Liver (tissue), 9 donors: Measurements from ENCODE around the gene NXN. TPM values are rescaled to one million over a fixed set of nuclear protein-coding genes. Genes with fewer than 3 reads are reported as not detected.
A peak's percentile ranks its signal among the peaks of the same experiment; 100 is the strongest.

Source experiments
- DNase-seq: peaks from one replicate; pipeline ENCODE4 v3.0.0-alpha.2; 2017; ENCODE audit warnings: low spot score
- H3K27ac ChIP-seq, 2 donors: one replicate each; pipeline ENCODE4 v1.7.0; 2013; ENCODE audit warnings: inconsistent platforms in 2 of 2, low read length in 2 of 2, control low read depth in 1 of 2, low read depth in 1 of 2, mild to moderate bottlenecking in 1 of 2
- H3K27me3 ChIP-seq, 4 donors: one replicate each; pipeline versions ENCODE4 v1.6.1 to v1.7.0; 2013; ENCODE audit warnings: low read length in 3 of 4, inconsistent platforms in 1 of 4, mild to moderate bottlenecking in 1 of 4, moderate library complexity in 1 of 4; ENCODE audit not compliant: control insufficient read depth in 4 of 4, insufficient read depth in 4 of 4
- H3K36me3 ChIP-seq, 4 donors: one replicate each; pipeline versions ENCODE4 v1.6.1 to v1.7.0; 2013; ENCODE audit warnings: low read length in 3 of 4, mild to moderate bottlenecking in 3 of 4, low read depth in 1 of 4, moderate library complexity in 1 of 4; ENCODE audit not compliant: control insufficient read depth in 4 of 4, insufficient read depth in 3 of 4
- H3K4me1 ChIP-seq, 4 donors: one replicate each; pipeline versions ENCODE4 v1.6.1 to v1.7.0; 2013; ENCODE audit warnings: low read length in 3 of 4, mild to moderate bottlenecking in 3 of 4, moderate library complexity in 1 of 4; ENCODE audit not compliant: control insufficient read depth in 4 of 4, insufficient read depth in 4 of 4
- H3K4me3 ChIP-seq, 3 donors: one replicate each; pipeline versions ENCODE4 v1.6.1 to v1.7.0; 2013; ENCODE audit warnings: low read length in 3 of 3, control low read depth in 1 of 3, low read depth in 1 of 3, mild to moderate bottlenecking in 1 of 3
- H3K9ac ChIP-seq, 2 donors: one replicate each; pipeline ENCODE4 v1.7.0; 2013; ENCODE audit warnings: low read length in 2 of 2, mild to moderate bottlenecking in 2 of 2, moderate library complexity in 2 of 2, control low read depth in 1 of 2, low read depth in 1 of 2
- H3K9me3 ChIP-seq, 4 donors: one replicate each; pipeline versions ENCODE4 v1.6.1 to v1.7.0; 2013; ENCODE audit warnings: low read length in 3 of 4; ENCODE audit not compliant: control insufficient read depth in 4 of 4
- ATF3 ChIP-seq: IDR thresholded peaks from 2 replicates; pipeline ENCODE4 v1.6.1; 2016; ENCODE audit warnings: antibody characterized with exemption
- CTCF ChIP-seq: fragments of 150-350 bp; IDR thresholded peaks from 2 replicates; pipeline ENCODE4 v1.5.1; 2017; ENCODE audit warnings: improper control_type of control experiment, low read depth, low read length; ENCODE audit not compliant: missing input control
- EGR1 ChIP-seq, 2 donors: IDR thresholded peaks; 2 replicates each; pipeline ENCODE4 v1.6.1; 2016 to 2018; ENCODE audit warnings: antibody characterized with exemption in 2 of 2, low read depth in 2 of 2
- FOXA1 ChIP-seq: IDR thresholded peaks from 2 replicates; pipeline ENCODE4 v1.6.1; 2016; ENCODE audit warnings: antibody characterized with exemption
- FOXA2 ChIP-seq: IDR thresholded peaks from 2 replicates; pipeline ENCODE4 v1.6.1; 2016; ENCODE audit warnings: antibody characterized with exemption
- GABPA ChIP-seq, 2 donors: IDR thresholded peaks in 1 of 2; conservative IDR thresholded peaks in 1 of 2; 2 replicates each; pipeline ENCODE4 v1.6.1; 2016; ENCODE audit warnings: antibody characterized with exemption in 2 of 2, mild to moderate bottlenecking in 1 of 2, moderate library complexity in 1 of 2
- HNF4A ChIP-seq, 2 donors: conservative IDR thresholded peaks; 2 replicates each; pipeline ENCODE4 v1.6.1; 2016; ENCODE audit warnings: antibody characterized with exemption in 2 of 2, mild to moderate bottlenecking in 2 of 2
- HNF4G ChIP-seq: IDR thresholded peaks from 2 replicates; pipeline ENCODE4 v1.6.1; 2016; ENCODE audit warnings: antibody characterized with exemption
- JUND ChIP-seq, 2 donors: IDR thresholded peaks; 2 replicates each; pipeline ENCODE4 v1.6.1; 2016; ENCODE audit warnings: antibody characterized with exemption in 2 of 2
- NR2F2 ChIP-seq: IDR thresholded peaks from 2 replicates; pipeline ENCODE4 v1.6.1; 2016; ENCODE audit warnings: antibody characterized with exemption
- RAD21 ChIP-seq, 2 donors: IDR thresholded peaks; 2 replicates each; pipeline ENCODE4 v1.6.1; 2016; ENCODE audit warnings: antibody characterized with exemption in 2 of 2, mild to moderate bottlenecking in 2 of 2
- RXRA ChIP-seq, 2 donors: IDR thresholded peaks; 2 replicates each; pipeline ENCODE4 v1.6.1; 2017 to 2018; ENCODE audit warnings: antibody characterized with exemption in 2 of 2, mild to moderate bottlenecking in 1 of 2
- SP1 ChIP-seq: IDR thresholded peaks from 2 replicates; pipeline ENCODE4 v1.6.1; 2018; ENCODE audit warnings: antibody characterized with exemption, mild to moderate bottlenecking
- TAF1 ChIP-seq: conservative IDR thresholded peaks from 2 replicates; pipeline ENCODE4 v1.6.1; 2016; ENCODE audit warnings: antibody characterized with exemption, mild to moderate bottlenecking
- YY1 ChIP-seq: IDR thresholded peaks from 2 replicates; pipeline ENCODE4 v1.6.1; 2016; ENCODE audit warnings: antibody characterized with exemption, mild to moderate bottlenecking
- ZBTB33 ChIP-seq: IDR thresholded peaks from 2 replicates; pipeline ENCODE4 v1.6.1; 2016; ENCODE audit warnings: antibody characterized with exemption
- WGBS: extraction: QIAGEN DNeasy Blood & Tissue Kit; methylation state at CpG from one replicate; pipeline ENCODE4 v1.1.7; 2013; 5-methylcytosine and 5-hydroxymethylcytosine counted together
- polyA plus RNA-seq, 2 donors: library from polyadenylated mRNA; stranded (reverse) in 1 of 2; unstranded in 1 of 2; fragments of 200-250 nt in 1 of 2; fragments of >200 nt in 1 of 2; fragmentation: Nextera tagmentation in 1 of 2; extraction: Ambion mirVana in 1 of 2; gene quantifications; one replicate each; pipeline versions ENCODE4 v1.2.1 to v1.2.3, GENCODE V29; 2013 to 2015
- total RNA-seq, 2 donors: library from RNA; depleted of rRNA; stranded (reverse); fragments of >200 nt; gene quantifications; one replicate each; pipeline ENCODE4 v1.2.3, GENCODE V29; 2014
- TF ChIP-seq, protein P1 (sequence below): IDR thresholded peaks from 2 replicates; pipeline ENCODE4 v1.6.1; 2016; ENCODE audit warnings: antibody characterized with exemption, mild to moderate bottlenecking
- TF ChIP-seq, protein P2 (sequence below): IDR thresholded peaks from 2 replicates; pipeline ENCODE4 v1.6.1; 2016; ENCODE audit warnings: antibody characterized with exemption
- donor health status: healthy.
- donor health status: healthy.
- donor health status: healthy.
- donor health status: healthy.
- donor health status: healthy.

NXN gene
- total and polyA plus RNA-seq, 4 donors: 2.3 to 4.5 (median 3.3) TPM

- H3K9me3 ChIP-seq: no peaks in the 10 kb centered on the region
- no peak overlapping the region for H3K4me3 ChIP-seq
- no peaks in the 10 kb centered on the region for H3K27me3 ChIP-seq
- H3K27ac ChIP-seq: peak overlapping the region; percentile 42 to 63
- DNase-seq: no peak
- peaks cover 3 to 15% (median 5%) of the 10 kb centered on the region in 4 donors for H3K4me1 ChIP-seq
- WGBS: 76% methylated on average over 14 of the region's 14 CpGs
- TF ChIP-seq CTCF: no peak
- TF ChIP-seq HNF4G: no peak
- peak in 1 of 2 donors; percentile 20 for TF ChIP-seq HNF4A (conservative IDR thresholded peaks at IDR 0.05)
- peak; percentile 96 for TF ChIP-seq NR2F2
- TF ChIP-seq EGR1 (IDR thresholded peaks at IDR 0.05; ENCODE audit: low read depth in 2 of 2): peak in 1 of 2 donors; percentile 43
- peak; percentile 56 to 65 for TF ChIP-seq RXRA (IDR thresholded peaks at IDR 0.05)
- TF ChIP-seq FOXA2: no peak
- peak in 1 of 2 donors; percentile 30 for TF ChIP-seq JUND (IDR thresholded peaks at IDR 0.05)
- no peak for TF ChIP-seq ZBTB33
- TF ChIP-seq SP1: peak; percentile 65
- TF ChIP-seq, protein P1, sequence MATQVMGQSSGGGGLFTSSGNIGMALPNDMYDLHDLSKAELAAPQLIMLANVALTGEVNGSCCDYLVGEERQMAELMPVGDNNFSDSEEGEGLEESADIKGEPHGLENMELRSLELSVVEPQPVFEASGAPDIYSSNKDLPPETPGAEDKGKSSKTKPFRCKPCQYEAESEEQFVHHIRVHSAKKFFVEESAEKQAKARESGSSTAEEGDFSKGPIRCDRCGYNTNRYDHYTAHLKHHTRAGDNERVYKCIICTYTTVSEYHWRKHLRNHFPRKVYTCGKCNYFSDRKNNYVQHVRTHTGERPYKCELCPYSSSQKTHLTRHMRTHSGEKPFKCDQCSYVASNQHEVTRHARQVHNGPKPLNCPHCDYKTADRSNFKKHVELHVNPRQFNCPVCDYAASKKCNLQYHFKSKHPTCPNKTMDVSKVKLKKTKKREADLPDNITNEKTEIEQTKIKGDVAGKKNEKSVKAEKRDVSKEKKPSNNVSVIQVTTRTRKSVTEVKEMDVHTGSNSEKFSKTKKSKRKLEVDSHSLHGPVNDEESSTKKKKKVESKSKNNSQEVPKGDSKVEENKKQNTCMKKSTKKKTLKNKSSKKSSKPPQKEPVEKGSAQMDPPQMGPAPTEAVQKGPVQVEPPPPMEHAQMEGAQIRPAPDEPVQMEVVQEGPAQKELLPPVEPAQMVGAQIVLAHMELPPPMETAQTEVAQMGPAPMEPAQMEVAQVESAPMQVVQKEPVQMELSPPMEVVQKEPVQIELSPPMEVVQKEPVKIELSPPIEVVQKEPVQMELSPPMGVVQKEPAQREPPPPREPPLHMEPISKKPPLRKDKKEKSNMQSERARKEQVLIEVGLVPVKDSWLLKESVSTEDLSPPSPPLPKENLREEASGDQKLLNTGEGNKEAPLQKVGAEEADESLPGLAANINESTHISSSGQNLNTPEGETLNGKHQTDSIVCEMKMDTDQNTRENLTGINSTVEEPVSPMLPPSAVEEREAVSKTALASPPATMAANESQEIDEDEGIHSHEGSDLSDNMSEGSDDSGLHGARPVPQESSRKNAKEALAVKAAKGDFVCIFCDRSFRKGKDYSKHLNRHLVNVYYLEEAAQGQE: peak; percentile 21
- TF ChIP-seq, protein P2, sequence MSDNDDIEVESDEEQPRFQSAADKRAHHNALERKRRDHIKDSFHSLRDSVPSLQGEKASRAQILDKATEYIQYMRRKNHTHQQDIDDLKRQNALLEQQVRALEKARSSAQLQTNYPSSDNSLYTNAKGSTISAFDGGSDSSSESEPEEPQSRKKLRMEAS: no peak
- TF ChIP-seq GABPA (IDR thresholded peaks at IDR 0.05 in 1 of 2, conservative IDR thresholded peaks at IDR 0.05 in 1 of 2): no peak
- TF ChIP-seq TAF1: no peak
- TF ChIP-seq ATF3: peak; percentile 37
- TF ChIP-seq YY1: peak; percentile 48
- TF ChIP-seq RAD21 (IDR thresholded peaks at IDR 0.05): peak; percentile 12 to 58
- no peak for TF ChIP-seq FOXA1
- no peak overlapping the region for H3K9ac ChIP-seq
- H3K36me3 ChIP-seq: no peaks in the 10 kb centered on the region
These were observed 96.6 kb downstream of the NXN start for GRCh38 chr17:882827-883585.
